H1 (cell line): ENCODE results near the gene BSND. TPM values are rescaled to one million over a fixed set of nuclear protein-coding genes. Genes with fewer than 3 reads are reported as not detected.

Experiments
- CTCF ChIA-PET: fragments of 300-600 bp; sonication (Branson Sonifier 250); formaldehyde crosslinking; loops from one replicate; lab custom pipeline; 2021; ENCODE audit not compliant: partially characterized antibody; lab: Charles Lee
- POLR2A ChIA-PET: fragments of 300-600 bp; sonication (Branson Sonifier 250); formaldehyde crosslinking; loops from one replicate; lab custom pipeline; 2021; ENCODE audit warnings: inconsistent platforms; ENCODE audit not compliant: partially characterized antibody; lab: Charles Lee
- DNase-seq, 2 experiments: peaks; one replicate each; pipeline versions ENCODE4 v3.0.0 to v3.0.0-alpha.2; 2010 to 2022; ENCODE audit warnings: low spot score in 2 of 2, low read depth in 1 of 2, mixed read lengths in 1 of 2
- FAIRE-seq: peaks from 2 replicates; lab custom pipeline; 2011; peaks lifted over from hg19 to GRCh38; lab: Jason Lieb, UNC
- H2AFZ ChIP-seq: 2 replicates; pipeline ENCODE4 v1.8.1; 2012; ENCODE audit warnings: low read length, inconsistent platforms
- H2AK5ac ChIP-seq: 2 replicates; pipeline ENCODE4 v1.6.1; 2013; ENCODE audit warnings: low read depth, low read length
- H2BK120ac ChIP-seq: replicated peaks from 2 replicates; pipeline ENCODE3; 2013; ENCODE audit warnings: low read depth, low read length, inconsistent platforms
- H2BK12ac ChIP-seq: 2 replicates; pipeline ENCODE4 v1.6.1; 2013; ENCODE audit warnings: low read depth, low read length
- H2BK15ac ChIP-seq: 2 replicates; pipeline ENCODE4 v1.6.1; 2013; ENCODE audit warnings: low read length
- H2BK20ac ChIP-seq: 2 replicates; pipeline ENCODE4 v1.6.1; 2013; ENCODE audit warnings: low read length
- H2BK5ac ChIP-seq: 2 replicates; pipeline ENCODE4 v1.6.1; 2013; ENCODE audit warnings: low read depth, low read length
- H3K14ac ChIP-seq: 2 replicates; pipeline ENCODE4 v1.6.1; 2013; ENCODE audit warnings: inconsistent platforms; ENCODE audit not compliant: insufficient read length
- H3K18ac ChIP-seq: 2 replicates; pipeline ENCODE4 v1.6.1; 2013; ENCODE audit warnings: low read length; ENCODE audit errors: extremely low read depth
- H3K23ac ChIP-seq: 2 replicates; pipeline ENCODE4 v1.6.1; 2013; ENCODE audit warnings: inconsistent platforms; ENCODE audit not compliant: insufficient read length
- H3K23me2 ChIP-seq: 2 replicates; pipeline ENCODE4 v1.6.1; 2013; ENCODE audit warnings: low read depth, low read length
- H3K27ac ChIP-seq: 2 replicates; pipeline ENCODE4 v1.6.1; 2011; ENCODE audit warnings: low read depth, low read length, inconsistent platforms
- H3K27me3 ChIP-seq, 4 experiments: replicated peaks in 1 of 4; 1 replicate in 1 of 4; 2 replicates in 3 of 4; pipeline versions ENCODE4 v1.6.1 to v1.8.1; 2011 to 2013; ENCODE audit warnings: low read length in 3 of 4, mild to moderate bottlenecking in 3 of 4, inconsistent platforms in 2 of 4, mixed read lengths in 2 of 4, moderate library complexity in 1 of 4; ENCODE audit not compliant: control insufficient read depth in 3 of 4, insufficient read depth in 3 of 4; ENCODE audit errors: extremely low read depth in 1 of 4
- H3K36me3 ChIP-seq, 4 experiments: 2 replicates each; pipeline versions ENCODE4 v1.6.1 to v1.8.1; 2011 to 2013; ENCODE audit warnings: mild to moderate bottlenecking in 4 of 4, low read length in 3 of 4, moderate library complexity in 2 of 4, control low read depth in 1 of 4, inconsistent platforms in 1 of 4; ENCODE audit not compliant: insufficient read depth in 4 of 4, control insufficient read depth in 2 of 4
- H3K4ac ChIP-seq: replicated peaks from 2 replicates; pipeline ENCODE3; 2013; ENCODE audit warnings: low read length, low read depth, mixed read lengths, inconsistent platforms; ENCODE audit not compliant: insufficient read length
- H3K4me1 ChIP-seq, 4 experiments: replicated peaks in 1 of 4; 1 replicate in 1 of 4; 2 replicates in 3 of 4; pipeline versions ENCODE4 v1.6.1 to v1.8.1; 2011 to 2013; ENCODE audit warnings: low read length in 3 of 4, inconsistent platforms in 2 of 4, mixed read lengths in 1 of 4; ENCODE audit not compliant: insufficient read depth in 4 of 4, control insufficient read depth in 3 of 4
- H3K4me2 ChIP-seq, 2 experiments: 2 replicates each; pipeline versions ENCODE4 v1.6.1 to v1.8.1; 2011 to 2013; ENCODE audit warnings: low read depth in 2 of 2, low read length in 2 of 2, control low read depth in 1 of 2, inconsistent platforms in 1 of 2, mild to moderate bottlenecking in 1 of 2; ENCODE audit not compliant: insufficient read depth in 1 of 2
- H3K4me3 ChIP-seq, 4 experiments: fragments of 200-600, 300-600 bp in 1 of 4; sonication (generic), shearing (Covaris generic), sonication (Bioruptor Twin) in 1 of 4; 2 replicates each; pipeline versions ENCODE4 v1.5.1 to v1.8.1; 2011 to 2016; ENCODE audit warnings: low read length in 4 of 4, low read depth in 3 of 4, control low read depth in 2 of 4, inconsistent platforms in 2 of 4, mild to moderate bottlenecking in 2 of 4, mixed read lengths in 1 of 4, moderate library complexity in 1 of 4; ENCODE audit not compliant: insufficient read depth in 2 of 4; ENCODE audit errors: extremely low read depth in 1 of 4
- H3K56ac ChIP-seq: replicated peaks from 2 replicates; pipeline ENCODE3; 2013; ENCODE audit warnings: low read depth, mild to moderate bottlenecking, mixed read lengths, low read length, inconsistent platforms; ENCODE audit not compliant: insufficient read length
- H3K79me1 ChIP-seq: 2 replicates; pipeline ENCODE4 v1.6.1; 2013; ENCODE audit warnings: low read depth, low read length, control low read depth
- H3K79me2 ChIP-seq, 2 experiments: 2 replicates each; pipeline versions ENCODE4 v1.6.1 to v1.8.1; 2012 to 2013; ENCODE audit warnings: low read length in 2 of 2, mild to moderate bottlenecking in 2 of 2, inconsistent platforms in 1 of 2; ENCODE audit not compliant: insufficient read depth in 2 of 2, control insufficient read depth in 1 of 2
- H3K9ac ChIP-seq, 4 experiments: replicated peaks in 1 of 4; 1 replicate in 1 of 4; 2 replicates in 3 of 4; pipeline versions ENCODE4 v1.6.1 to v1.8.1; 2011 to 2013; ENCODE audit warnings: low read depth in 3 of 4, low read length in 3 of 4, control low read depth in 2 of 4, mild to moderate bottlenecking in 2 of 4, moderate library complexity in 2 of 4, inconsistent platforms in 1 of 4; ENCODE audit errors: extremely low read depth in 1 of 4
- H3K9me3 ChIP-seq, 2 experiments: 2 replicates each; pipeline versions ENCODE4 v1.6.1 to v1.8.1; 2012 to 2013; ENCODE audit warnings: mild to moderate bottlenecking in 2 of 2, moderate library complexity in 2 of 2, control low read depth in 1 of 2, inconsistent platforms in 1 of 2, low read depth in 1 of 2, low read length in 1 of 2, mixed read lengths in 1 of 2; ENCODE audit not compliant: insufficient read depth in 2 of 2
- H4K20me1 ChIP-seq, 2 experiments: replicated peaks in 1 of 2; 2 replicates each; pipeline versions ENCODE3 to v1.8.1; 2011 to 2013; ENCODE audit warnings: inconsistent platforms in 2 of 2, low read length in 2 of 2, mild to moderate bottlenecking in 1 of 2; ENCODE audit not compliant: insufficient read depth in 2 of 2, control insufficient read depth in 1 of 2
- H4K5ac ChIP-seq: 2 replicates; pipeline ENCODE4 v1.6.1; 2013; ENCODE audit warnings: low read length, low read depth, mixed read lengths, inconsistent platforms; ENCODE audit not compliant: insufficient read length
- H4K8ac ChIP-seq: 2 replicates; pipeline ENCODE4 v1.8.0; 2013; ENCODE audit warnings: mild to moderate bottlenecking, moderate library complexity, low read length, inconsistent platforms; ENCODE audit not compliant: insufficient read depth; ENCODE audit errors: extremely low read depth
- H4K91ac ChIP-seq: replicated peaks from 2 replicates; pipeline ENCODE3; 2013; ENCODE audit warnings: low read length, mixed read lengths, inconsistent platforms; ENCODE audit not compliant: insufficient read length
- BRCA1 ChIP-seq: IDR thresholded peaks from 2 replicates; pipeline ENCODE4 v1.6.1; 2012; ENCODE audit warnings: low read depth, low read length, improper control_type of control experiment
- E2F6 ChIP-seq: IDR thresholded peaks from 2 replicates; pipeline ENCODE4 v1.6.1; 2012; ENCODE audit warnings: inconsistent platforms
- EP300 ChIP-seq, 2 experiments: IDR thresholded peaks; 1 replicate in 1 of 2; 2 replicates in 1 of 2; pipeline ENCODE4 v1.6.1; 2011 to 2012; ENCODE audit warnings: low read depth in 2 of 2, low read length in 2 of 2, mild to moderate bottlenecking in 2 of 2, borderline replicate concordance in 1 of 2, inconsistent platforms in 1 of 2, moderate library complexity in 1 of 2
- KDM4A ChIP-seq: IDR thresholded peaks from one replicate; pipeline ENCODE4 v1.7.1; 2012; ENCODE audit warnings: low read depth, mild to moderate bottlenecking, moderate library complexity, low read length, inconsistent platforms; ENCODE audit not compliant: severe bottlenecking
- RFX5 ChIP-seq: IDR thresholded peaks from 2 replicates; pipeline ENCODE4 v1.6.1; 2011; ENCODE audit warnings: low read depth, low read length, improper control_type of control experiment, borderline replicate concordance
- SP1 ChIP-seq: IDR thresholded peaks from 2 replicates; pipeline ENCODE4 v1.6.1; 2011; ENCODE audit warnings: low read depth, low read length
- YY1 ChIP-seq: IDR thresholded peaks from 2 replicates; pipeline ENCODE4 v1.6.1; 2011; ENCODE audit warnings: low read depth, mild to moderate bottlenecking, low read length
- WGBS, 2 experiments: shearing (Covaris generic) in 1 of 2; methylation state at CpG; one replicate each; pipeline versions ENCODE4 v1.1.6 to v1.1.7; 2013 to 2015; ENCODE audit warnings: low lambda C conversion rate in 2 of 2, mixed read lengths in 2 of 2, inconsistent platforms in 1 of 2, low coverage in 1 of 2, missing lambda C conversion rate in 1 of 2; ENCODE audit not compliant: insufficient replicate concordance in 2 of 2, insufficient coverage in 1 of 2, insufficient read length in 1 of 2; ENCODE audit errors: extremely low coverage in 1 of 2, missing lambda C conversion rate in 1 of 2; 5-methylcytosine and 5-hydroxymethylcytosine counted together
- polyA plus RNA-seq, 7 experiments: library from polyadenylated mRNA; depleted of rRNA in 3 of 7; stranded (reverse) in 5 of 7; unstranded in 2 of 7; fragments of >200 nt in 5 of 7; fragments of 200-250 nt in 2 of 7; gene quantifications; 1 replicate in 5 of 7; 2 replicates in 1 of 7; 4 replicates in 1 of 7; pipeline versions ENCODE4 v1.2.1 to v1.2.3, GENCODE V29; 2011 to 2013; ENCODE audit warnings: missing spikeins in 2 of 7, mixed read lengths in 2 of 7
- total RNA-seq: library from RNA; stranded (reverse); fragmentation: NEBNext Ultra II Directional; extraction: Animal tissue kit (Norgen Biotek cat#: 25700); gene quantifications from 2 replicates; pipeline ENCODE4 v1.2.1, GENCODE V29; 2021
- TF ChIP-seq, protein P1 (sequence below), 3 experiments: IDR thresholded peaks; 1 replicate in 2 of 3; 2 replicates in 1 of 3; pipeline versions ENCODE4 v1.5.1 to v1.6.1; 2011; ENCODE audit warnings: low read length in 3 of 3, mild to moderate bottlenecking in 3 of 3, inconsistent platforms in 2 of 3, low read depth in 1 of 3, moderate library complexity in 1 of 3; ENCODE audit not compliant: insufficient read depth in 1 of 3; ENCODE audit errors: control extremely low read depth in 1 of 3

BSND gene
- total and polyA plus RNA-seq, 2 of the 8 experiments (the other 6 are each of a cell fraction or from before 2014, with no cell fraction given), result 0.43 to 0.68 TPM

GRCh38 chr1:55037733-55038551 lies 39.2 kb downstream of the BSND start:
- H2BK20ac ChIP-seq, result peak overlapping the region; percentile 36; the same call in 1 of the 2 replicates
- no peak overlapping the region for H3K4ac ChIP-seq
- H3K18ac ChIP-seq, result no peak overlapping the region
- no peak overlapping the region for H4K8ac ChIP-seq
- H3K79me2 ChIP-seq, result peaks cover 4 to 16% of the 10 kb centered on the region in 2 experiments; a peak in 2 of 4 replicates
- H4K5ac ChIP-seq, result no peak overlapping the region
- WGBS, 2 experiments, result 90% methylated on average over 8 of the region's 8 CpGs; no CpG with 5 or more reads in 1 of the 2 experiments
- peaks cover 0 to 13% (median 9%) of the 10 kb centered on the region in 4 experiments; a peak in 6 of 7 replicates for H3K4me1 ChIP-seq
- H3K23ac ChIP-seq, result no peak overlapping the region
- no peak overlapping the region for H3K27ac ChIP-seq
- no peak for DNase-seq
- peaks cover 13% of the 10 kb centered on the region; the same call in 1 of the 2 replicates for H3K23me2 ChIP-seq
- H4K20me1 ChIP-seq, result peaks cover 0 to 12% of the 10 kb centered on the region in 2 experiments
- no peak overlapping the region for H3K14ac ChIP-seq
- H3K4me3 ChIP-seq, result no peak overlapping the region
- H2AFZ ChIP-seq, result no peak overlapping the region
- no peak overlapping the region for H2BK120ac ChIP-seq
- CTCF ChIA-PET, result interaction anchor here (0.8 to 1.9 kb wide), 8 partner anchors 9 to 92 kb away, joined by 3 to 9 read pairs (median 4); no protein-coding TSS in a partner anchor
- no peak overlapping the region for H3K9ac ChIP-seq
- no peak overlapping the region for H2BK15ac ChIP-seq
- POLR2A ChIA-PET, result interaction anchor here (1.4 kb wide), 1 partner anchor 9 kb away, joined by 5 read pairs; no protein-coding TSS in a partner anchor
- no peak overlapping the region for H2AK5ac ChIP-seq
- no peak overlapping the region for H3K56ac ChIP-seq
- no peaks in the 10 kb centered on the region for H3K9me3 ChIP-seq
- FAIRE-seq, result no peak
- no peaks in the 10 kb centered on the region for H3K36me3 ChIP-seq
- H4K91ac ChIP-seq, result peak overlapping the region; percentile 1
- no peak overlapping the region for H2BK5ac ChIP-seq
- H2BK12ac ChIP-seq, result no peak overlapping the region; the same call in 1 of the 2 replicates
- peaks cover 9 to 39% (median 37%) of the 10 kb centered on the region in 4 experiments for H3K27me3 ChIP-seq
- no peaks in the 10 kb centered on the region; the same call in none of the 2 replicates for H3K79me1 ChIP-seq
- no peak overlapping the region for H3K4me2 ChIP-seq
- TF ChIP-seq E2F6 (no peak), BRCA1 (no peak), EP300 (IDR thresholded peaks at IDR 0.05; ENCODE audit: borderline replicate concordance in 1 of 2, low read depth in 2 of 2, low read length in 2 of 2) (no peak), SP1 (no peak), KDM4A (no peak), RFX5 (no peak), YY1 (no peak)
- TF ChIP-seq, protein P1, sequence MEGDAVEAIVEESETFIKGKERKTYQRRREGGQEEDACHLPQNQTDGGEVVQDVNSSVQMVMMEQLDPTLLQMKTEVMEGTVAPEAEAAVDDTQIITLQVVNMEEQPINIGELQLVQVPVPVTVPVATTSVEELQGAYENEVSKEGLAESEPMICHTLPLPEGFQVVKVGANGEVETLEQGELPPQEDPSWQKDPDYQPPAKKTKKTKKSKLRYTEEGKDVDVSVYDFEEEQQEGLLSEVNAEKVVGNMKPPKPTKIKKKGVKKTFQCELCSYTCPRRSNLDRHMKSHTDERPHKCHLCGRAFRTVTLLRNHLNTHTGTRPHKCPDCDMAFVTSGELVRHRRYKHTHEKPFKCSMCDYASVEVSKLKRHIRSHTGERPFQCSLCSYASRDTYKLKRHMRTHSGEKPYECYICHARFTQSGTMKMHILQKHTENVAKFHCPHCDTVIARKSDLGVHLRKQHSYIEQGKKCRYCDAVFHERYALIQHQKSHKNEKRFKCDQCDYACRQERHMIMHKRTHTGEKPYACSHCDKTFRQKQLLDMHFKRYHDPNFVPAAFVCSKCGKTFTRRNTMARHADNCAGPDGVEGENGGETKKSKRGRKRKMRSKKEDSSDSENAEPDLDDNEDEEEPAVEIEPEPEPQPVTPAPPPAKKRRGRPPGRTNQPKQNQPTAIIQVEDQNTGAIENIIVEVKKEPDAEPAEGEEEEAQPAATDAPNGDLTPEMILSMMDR (IDR thresholded peaks at IDR 0.05; ENCODE audit: control extremely low read depth in 1 of 3, insufficient read depth in 1 of 3, low read depth in 1 of 3, low read length in 3 of 3), result no peak
